AG04449 (cell line): ENCODE measurements around the gene NPC1.

Source experiments
- CTCF ChIA-PET: fragments of 350-600 bp; formaldehyde crosslinking; extraction: SDS; loops from one replicate; lab custom pipeline; 2021; ENCODE audit warnings: antibody characterized with exemption; lab: Yijun Ruan, JAX
- POLR2A ChIA-PET: fragments of 400-600, 350-600 bp; formaldehyde crosslinking; extraction: SDS; loops from one replicate; lab custom pipeline; 2020; ENCODE audit warnings: antibody characterized with exemption, inconsistent platforms; lab: Yijun Ruan, JAX
- DNase-seq: peaks from one replicate; pipeline ENCODE4 v3.0.0-alpha.2; 2010; ENCODE audit warnings: low read depth, low spot score
- H3K4me3 ChIP-seq: 2 replicates; pipeline ENCODE4 v1.5.1; 2011; ENCODE audit warnings: low read depth, mild to moderate bottlenecking, control low read depth, low read length
- TF ChIP-seq, protein P1 (sequence below): IDR thresholded peaks from one replicate; pipeline ENCODE4 v1.5.1; 2011; ENCODE audit warnings: mild to moderate bottlenecking, moderate library complexity, low read length, control low read depth, inconsistent platforms; ENCODE audit not compliant: insufficient read depth; ENCODE audit errors: missing control alignments

NPC1 gene

DNA sequence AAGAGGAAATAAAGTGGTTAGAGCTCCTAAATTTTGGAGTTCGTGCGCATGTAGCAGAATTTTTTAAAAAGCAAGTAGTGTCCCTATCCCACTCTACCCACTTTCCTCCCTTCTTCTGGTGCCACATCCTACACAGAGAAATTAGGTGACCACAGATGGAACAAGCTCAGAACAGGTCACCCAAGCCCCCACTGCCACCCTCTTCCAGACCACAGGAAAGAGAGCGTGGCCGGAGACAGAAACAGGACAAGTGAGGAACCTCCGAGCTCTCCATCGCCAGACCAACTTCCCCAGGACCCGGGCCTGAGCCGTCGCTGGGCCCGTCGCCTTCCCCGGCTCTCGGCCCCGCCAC, 433 bp downstream of the NPC1 start:
- DNase-seq = no peak
- CTCF ChIA-PET = interaction anchor here (0.8 to 2.8 kb wide), 7 partner anchors 31 to 116 kb away, joined by 3 to 20 read pairs (median 3); no protein-coding TSS in a partner anchor
- TF ChIP-seq, protein P1, sequence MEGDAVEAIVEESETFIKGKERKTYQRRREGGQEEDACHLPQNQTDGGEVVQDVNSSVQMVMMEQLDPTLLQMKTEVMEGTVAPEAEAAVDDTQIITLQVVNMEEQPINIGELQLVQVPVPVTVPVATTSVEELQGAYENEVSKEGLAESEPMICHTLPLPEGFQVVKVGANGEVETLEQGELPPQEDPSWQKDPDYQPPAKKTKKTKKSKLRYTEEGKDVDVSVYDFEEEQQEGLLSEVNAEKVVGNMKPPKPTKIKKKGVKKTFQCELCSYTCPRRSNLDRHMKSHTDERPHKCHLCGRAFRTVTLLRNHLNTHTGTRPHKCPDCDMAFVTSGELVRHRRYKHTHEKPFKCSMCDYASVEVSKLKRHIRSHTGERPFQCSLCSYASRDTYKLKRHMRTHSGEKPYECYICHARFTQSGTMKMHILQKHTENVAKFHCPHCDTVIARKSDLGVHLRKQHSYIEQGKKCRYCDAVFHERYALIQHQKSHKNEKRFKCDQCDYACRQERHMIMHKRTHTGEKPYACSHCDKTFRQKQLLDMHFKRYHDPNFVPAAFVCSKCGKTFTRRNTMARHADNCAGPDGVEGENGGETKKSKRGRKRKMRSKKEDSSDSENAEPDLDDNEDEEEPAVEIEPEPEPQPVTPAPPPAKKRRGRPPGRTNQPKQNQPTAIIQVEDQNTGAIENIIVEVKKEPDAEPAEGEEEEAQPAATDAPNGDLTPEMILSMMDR = no peak
- peak overlapping the region; percentile 90 for H3K4me3 ChIP-seq
- POLR2A ChIA-PET = no interaction called here

DNA sequence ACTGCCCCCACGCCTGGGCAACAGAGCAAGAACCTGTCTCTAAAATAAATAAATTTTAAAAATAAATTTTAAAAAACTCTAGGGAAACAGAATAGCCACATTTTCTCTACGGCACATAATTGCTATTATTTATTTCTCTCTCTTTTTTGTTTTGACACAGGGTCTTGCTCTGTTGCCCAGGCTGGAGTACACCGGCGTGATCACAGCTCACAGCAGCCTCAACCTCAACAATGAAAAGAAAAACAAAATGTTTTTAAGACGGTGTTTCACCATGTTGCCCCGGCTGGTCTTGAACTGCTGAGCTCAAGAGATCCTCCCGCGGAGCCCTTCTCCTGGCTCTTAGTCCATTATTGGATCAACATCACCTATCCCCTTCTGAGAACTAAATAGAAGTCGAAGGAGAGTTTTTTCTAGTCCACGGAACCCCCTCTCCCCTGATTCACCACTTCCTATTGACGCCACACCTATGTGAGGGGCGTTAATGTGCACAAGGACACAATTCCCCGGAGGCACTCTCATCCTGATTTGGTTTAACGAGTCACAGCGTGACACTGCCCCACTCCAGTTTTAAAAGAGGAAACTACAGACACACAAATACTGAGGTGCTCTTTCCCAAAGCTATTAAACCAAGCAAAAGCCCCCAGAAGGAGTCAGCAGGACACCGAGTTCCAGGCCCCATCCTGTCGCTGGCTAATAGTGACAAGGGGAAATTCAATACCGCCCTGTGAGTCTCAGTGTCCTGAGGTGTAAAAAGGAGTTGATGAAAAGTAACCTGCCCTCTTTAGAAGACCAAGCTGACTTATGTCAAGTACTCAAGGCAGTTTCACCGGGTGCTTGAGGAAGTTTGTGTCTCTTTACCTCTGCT, 1.1 kb downstream of the NPC1 start:
- no peak for DNase-seq
- ChIA-PET POLR2A (no interaction called here), CTCF (interaction anchor here (0.8 to 2.8 kb wide), 7 partner anchors 32 to 117 kb away, joined by 3 to 20 read pairs (median 3); no protein-coding TSS in a partner anchor)

DNA sequence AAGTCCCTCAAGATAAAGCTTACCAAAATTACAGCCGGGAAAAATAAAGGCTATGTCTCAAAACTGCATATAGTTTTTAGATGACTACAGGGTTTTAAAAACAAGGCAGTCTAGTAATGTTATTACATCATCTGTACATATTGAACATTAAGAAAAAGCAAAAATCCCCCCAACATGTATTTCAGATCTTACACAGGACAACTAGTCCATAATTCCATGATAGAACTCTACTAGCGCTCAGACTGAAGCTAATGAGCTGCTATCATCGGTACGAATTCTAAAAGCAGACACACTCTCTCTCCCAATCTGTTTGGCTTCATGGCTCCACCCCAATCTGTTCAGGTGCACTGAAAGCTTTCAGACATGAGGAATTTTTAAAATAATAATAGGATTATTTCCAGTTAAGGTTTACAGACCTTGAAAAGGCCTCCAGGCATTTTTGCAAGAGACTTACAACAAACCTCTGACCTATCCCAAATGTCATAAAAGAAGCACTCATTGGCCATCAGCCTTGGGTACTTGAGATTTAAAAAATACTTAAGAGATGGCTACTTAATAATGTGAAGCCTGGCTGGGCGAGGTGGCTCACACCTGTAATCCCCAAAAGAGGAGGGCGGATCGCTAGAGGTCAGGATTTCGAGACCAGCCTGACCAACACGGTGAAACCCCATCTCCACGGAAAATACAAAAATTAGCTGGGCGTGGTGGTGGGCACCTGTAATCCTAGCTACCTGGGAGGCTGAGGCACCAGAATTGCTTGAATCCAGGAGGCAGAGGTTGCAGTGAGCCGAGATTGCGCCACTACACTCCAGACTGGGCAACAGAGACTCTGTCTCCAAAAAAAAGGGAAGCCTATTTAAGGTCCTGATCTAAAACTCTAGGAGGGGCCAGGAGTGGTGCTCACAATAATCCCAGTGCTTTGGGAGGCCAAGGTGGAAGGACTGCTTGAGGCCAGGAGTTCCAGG, 2.0 kb downstream of the NPC1 start:
- no peak overlapping the region for H3K4me3 ChIP-seq
- ChIA-PET CTCF (interaction anchor here (1.5 to 2.8 kb wide), 3 partner anchors 69 to 118 kb away, joined by 3 to 20 read pairs (median 17); no protein-coding TSS in a partner anchor), POLR2A (no interaction called here)
- TF ChIP-seq, protein P1 = no peak
- no peak for DNase-seq

More for the DNA sequence above, 1.1 kb downstream of the NPC1 start:
- TF ChIP-seq, protein P1 = no peak
- H3K4me3 ChIP-seq = peak overlapping the region; percentile 90

DNA sequence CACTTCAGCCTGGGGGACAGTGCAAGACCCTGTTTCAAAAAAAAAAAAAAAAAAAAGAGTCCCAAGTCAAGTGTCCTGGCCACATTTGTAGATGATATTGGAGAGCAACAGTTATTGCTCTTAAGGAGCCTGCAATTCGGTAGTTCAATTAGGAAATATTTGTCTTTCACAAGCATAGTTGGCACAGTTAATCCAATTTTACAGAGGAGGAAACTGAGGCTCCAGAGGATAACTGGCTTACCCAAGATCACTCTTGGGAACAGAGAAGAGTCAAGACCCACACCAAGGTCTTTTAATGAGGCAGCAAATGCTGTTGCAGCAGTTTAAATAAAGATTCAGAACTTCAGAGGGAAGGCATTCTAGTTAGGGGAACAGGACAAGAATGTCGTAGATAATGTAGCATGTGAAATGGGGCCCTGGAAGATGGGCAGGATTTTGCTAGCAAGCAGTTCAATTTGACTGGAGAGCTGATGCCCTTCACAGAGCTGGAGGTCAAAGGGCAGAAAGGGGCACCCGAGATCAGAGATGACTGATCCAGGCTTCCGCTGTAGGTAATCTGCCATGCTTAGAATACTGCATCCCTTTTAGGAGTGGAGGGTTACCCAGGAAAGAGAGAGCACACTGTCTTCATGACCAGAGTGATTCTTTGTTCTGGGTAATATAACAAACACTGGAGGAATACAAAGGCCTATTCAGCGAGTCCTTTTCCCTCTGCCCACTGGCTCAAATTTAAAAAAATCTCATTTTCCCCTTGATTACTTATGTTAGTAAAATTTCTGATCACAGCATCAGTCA, 3.0 kb downstream of the NPC1 start:
- TF ChIP-seq, protein P1 = no peak
- no peak for DNase-seq
- no peak overlapping the region for H3K4me3 ChIP-seq
- CTCF ChIA-PET = interaction anchor here (2.8 kb wide), 2 partner anchors 68 to 119 kb away, joined by 17 to 20 read pairs; no protein-coding TSS in a partner anchor
- POLR2A ChIA-PET = no interaction called here

GRCh38 chr18:23580677-23581367, 5.5 kb downstream of the NPC1 start:
- TF ChIP-seq, protein P1 = no peak
- ChIA-PET CTCF (interaction anchor here (1.1 to 4.8 kb wide), 5 partner anchors 41 to 122 kb away, joined by 3 to 24 read pairs (median 6); no protein-coding TSS in a partner anchor), POLR2A (no interaction called here)
- no peak overlapping the region for H3K4me3 ChIP-seq
- no peak for DNase-seq
